Stimulated activated CD4-positive, alpha-beta T cell treated with anti-CD3 and anti-CD28 coated beads, Interleukin-1b, Interleukin-23, amount 100 ng/mL, for 48 hours (primary cell): ENCODE measurements around the gene SLC39A11.
"Not testable (repeated sequence)": the region's sequence is repeated elsewhere in the genome, so short reads cannot be mapped to it uniquely, and the experiment has no call there.

Experiments used
- DNase-seq: peaks from one replicate; pipeline ENCODE4 v3.0.0-alpha.2; 2020

SLC39A11 gene

DNA sequence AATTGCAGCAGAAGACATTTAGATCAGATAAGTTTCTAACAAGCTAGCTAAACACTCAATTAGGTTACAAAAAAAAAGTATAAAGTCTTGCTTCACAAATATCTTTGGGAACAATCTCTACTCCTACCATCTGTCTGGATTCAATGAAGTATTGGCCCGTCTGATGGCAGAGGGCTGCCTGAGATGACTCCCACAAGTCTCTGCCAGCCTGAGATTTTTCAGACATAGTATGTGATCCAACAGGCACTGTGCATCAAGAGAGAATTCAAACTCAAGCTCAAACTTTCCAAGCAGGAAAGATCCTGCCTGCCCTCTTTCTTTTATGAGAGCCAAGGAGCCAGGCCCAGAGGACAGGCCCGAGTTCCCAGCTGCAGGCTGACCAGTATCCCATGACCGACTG, 22.6 kb downstream of the SLC39A11 start:
- DNase-seq, result no peak

DNA sequence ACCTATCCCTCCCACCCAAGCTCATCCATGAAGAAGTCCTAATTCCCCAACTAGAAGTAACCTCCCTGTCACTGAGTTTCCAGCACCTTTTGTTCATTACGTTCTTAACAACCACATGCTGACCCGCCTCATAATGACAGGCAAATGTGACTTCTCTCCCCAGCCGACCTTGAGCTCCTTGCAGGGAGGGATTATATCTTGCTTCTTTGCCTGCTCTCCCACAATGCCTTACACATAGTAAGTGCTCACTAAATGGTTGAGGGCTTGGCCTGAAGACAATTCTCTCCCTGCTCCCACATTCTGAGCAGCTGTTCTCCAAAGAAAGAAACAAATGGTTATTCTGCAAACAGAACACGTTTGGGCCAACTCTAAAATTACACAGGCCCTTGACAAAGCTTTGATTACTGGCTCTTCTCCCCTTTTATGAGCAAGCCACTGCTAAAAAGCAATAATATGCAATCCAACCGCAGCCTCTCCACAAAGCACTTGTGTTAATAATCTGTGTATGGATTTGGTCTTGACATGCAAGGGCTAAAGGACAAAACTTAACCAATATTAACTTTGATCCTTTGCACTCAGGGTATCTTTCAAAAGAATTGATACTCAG, 23.2 kb downstream of the SLC39A11 start:
- no peak for DNase-seq

DNA sequence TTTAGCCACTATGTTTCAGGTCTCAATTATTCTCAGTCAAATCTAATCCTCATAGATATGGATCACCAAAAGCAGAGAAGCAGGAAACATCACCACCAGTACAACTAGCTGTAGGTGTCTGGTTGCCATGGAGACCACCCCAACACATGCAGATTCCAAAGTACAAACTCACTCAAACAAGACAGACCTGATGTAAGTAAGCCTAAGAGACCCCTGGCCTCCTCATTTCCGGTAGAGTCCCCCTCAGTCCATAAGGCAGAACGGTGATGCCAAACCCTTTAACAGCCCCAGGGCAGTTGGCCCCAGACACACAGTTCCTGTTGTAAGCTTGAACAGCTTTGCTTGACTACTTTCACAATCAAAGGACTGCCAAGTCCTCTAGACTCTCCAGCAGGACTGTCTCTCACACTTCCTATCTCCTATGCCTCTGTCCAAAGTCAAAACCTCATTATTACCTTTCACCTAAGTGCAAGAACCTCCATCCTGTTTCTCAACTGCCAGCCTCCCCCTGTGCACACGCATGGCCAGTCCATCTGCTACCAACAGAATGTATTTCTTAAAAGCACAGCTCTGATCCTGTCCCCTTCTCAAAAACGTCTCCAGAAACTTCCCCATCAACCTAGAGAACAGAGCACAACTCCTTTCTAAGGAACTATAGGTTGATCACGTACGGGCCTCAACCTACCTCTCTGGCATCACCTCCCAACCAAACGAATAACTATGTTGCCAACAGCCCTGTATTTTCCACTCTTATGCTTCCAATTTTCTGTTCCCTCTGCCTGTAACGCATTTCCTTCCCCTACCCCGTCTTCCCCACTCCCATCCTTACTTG, 23.9 kb downstream of the SLC39A11 start:
- DNase-seq, result no peak

DNA sequence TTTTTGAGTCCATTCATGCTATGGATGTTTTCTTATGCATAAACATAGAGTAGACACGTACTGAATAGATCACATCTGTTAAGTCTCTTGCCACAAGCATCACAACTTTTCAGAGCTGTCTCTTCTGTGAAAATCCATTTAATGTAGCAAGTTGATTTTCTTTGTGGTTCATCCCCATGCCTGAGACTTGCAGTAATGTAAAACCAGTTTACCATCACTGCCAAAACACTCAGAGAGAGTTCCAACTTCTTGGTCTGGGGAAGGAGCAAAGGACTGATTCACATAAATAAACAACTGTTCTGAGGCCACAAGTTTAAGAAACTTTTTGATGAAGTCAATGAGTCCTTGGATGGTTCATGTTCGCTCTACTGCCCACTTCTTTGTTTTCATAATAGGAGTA, 24.8 kb downstream of the SLC39A11 start:
- not testable (repeated sequence) for DNase-seq

DNA sequence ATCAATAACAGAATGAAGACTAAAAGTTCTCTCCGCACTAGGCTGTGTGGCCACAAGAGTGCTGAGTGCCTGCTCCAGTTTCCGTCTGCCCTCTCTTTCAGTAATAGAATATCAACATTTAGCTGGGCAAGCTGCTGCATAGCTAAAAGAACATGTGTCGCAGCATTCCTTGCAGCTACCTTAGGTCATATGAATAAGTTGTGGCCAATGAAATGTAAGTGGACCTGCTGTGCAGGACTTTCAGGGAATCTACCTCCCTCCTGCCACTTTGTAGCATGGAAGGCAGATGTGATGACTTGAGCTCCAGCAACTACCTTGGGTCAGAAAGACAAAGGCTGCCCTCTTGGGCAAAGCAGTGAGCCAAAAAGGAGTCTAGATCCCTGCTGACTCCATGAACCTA, 25.4 kb downstream of the SLC39A11 start:
- no peak for DNase-seq

DNA sequence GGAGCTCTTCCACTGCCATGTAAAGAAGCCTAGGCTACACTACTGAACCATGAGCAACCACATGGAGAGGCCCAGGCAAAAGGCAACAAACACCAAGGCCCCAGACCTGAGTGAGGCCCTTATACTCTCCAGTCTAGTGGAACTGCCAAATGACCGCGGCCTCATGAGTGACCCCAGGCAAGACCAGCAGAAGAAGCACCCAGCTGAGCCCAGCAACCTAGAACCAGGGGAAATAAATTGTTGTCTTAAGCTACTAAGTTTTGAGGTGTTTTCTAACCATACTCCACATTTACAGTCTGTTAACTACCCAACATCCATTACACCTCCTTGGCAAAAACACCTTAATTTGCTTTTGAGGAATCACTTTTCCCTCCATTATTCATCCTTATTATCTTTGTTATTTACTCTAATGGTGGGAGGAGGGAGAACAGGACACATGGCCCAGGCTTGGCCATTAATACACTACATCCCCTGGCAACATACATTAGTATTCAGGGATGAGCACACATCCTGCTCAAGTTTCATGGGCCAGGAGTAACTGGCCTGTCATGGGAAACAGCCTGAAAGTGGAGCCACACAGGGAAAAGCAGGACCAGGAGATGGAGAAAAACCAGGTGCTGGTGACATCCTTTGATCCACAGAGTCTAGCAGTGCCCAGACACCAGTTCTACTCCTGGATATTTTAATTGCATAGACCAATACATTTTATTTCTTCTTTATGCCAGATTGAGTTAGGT, 26.2 kb downstream of the SLC39A11 start:
- no peak for DNase-seq

DNA sequence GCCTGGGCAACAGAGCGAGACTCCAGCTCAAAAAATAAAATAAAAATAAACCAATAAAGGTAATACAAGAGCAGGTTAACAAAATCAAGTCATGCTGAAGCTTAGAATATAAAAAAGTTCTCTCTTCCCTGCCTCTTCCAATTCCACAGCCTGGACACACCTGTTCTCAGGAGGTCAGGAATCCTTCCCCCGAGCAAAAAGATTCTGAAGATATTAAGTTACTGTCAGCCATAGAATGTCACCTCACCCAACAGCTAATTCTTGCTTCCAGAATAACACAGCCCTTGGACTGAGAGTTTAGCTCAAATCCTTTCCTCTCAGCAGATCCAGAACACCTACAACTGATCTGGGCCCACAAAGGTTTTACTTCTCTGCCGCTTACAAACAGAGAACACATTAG, 27.1 kb downstream of the SLC39A11 start:
- DNase-seq, result no peak

DNA sequence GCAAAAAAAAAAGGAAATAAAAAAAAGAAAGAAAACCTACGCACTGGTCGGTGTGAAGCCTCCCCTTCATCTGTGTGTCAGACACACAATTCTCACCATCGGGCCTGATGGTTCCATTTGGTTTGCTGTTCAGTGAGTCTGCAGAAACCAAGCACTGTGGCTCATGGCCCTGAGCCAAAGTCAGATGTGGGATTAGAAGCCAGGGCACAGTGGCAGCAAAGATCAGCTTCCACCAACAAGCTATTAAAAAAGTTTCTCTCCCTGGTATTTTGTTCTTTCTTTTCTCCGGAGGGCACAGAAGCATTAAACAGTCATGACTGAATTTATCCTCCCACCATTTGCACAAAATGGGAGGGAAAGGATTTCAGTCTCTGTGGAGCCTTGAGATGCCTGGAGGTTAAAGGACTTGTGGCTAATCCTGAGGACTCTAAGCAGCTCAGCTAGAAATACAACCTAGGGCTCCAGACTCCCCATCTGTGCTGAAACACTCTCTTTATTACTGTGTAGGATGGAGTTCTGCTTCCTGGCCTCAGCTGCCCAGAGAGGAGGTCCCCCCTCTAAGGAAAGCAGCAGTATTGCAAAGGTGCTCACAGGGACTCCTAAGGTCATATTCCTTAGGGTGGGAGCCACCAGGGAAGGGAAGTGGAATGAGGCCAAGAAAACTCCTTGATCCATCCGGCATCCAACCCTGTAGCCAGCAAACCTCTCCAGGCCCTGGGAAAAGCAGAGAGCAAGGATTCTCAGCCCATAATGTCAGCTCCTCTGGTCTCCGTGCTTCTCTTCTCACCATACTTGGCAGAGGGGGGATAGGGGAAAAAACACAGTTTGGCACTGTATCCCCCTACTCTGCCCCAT, 28.2 kb downstream of the SLC39A11 start:
- DNase-seq, result no peak

DNA sequence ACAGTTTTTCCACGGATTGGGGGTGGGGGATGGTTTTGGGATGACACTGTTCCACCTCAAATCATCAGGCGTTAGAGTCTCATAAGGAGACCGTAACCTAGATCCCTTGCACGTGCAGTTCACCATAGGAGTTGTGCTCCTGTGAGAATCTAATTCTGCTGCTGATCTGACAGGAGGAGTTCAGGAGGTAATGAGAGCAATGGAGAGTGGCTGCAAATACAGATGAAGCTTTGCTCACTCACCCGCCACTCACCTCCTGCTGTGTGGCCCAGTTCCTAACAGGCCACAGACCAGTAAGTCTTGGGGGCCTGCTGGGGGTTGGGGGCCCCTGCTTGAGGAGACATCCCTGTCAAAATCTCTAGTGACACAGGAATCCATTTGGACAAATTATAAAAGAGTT, 29.8 kb downstream of the SLC39A11 start:
- no peak for DNase-seq

DNA sequence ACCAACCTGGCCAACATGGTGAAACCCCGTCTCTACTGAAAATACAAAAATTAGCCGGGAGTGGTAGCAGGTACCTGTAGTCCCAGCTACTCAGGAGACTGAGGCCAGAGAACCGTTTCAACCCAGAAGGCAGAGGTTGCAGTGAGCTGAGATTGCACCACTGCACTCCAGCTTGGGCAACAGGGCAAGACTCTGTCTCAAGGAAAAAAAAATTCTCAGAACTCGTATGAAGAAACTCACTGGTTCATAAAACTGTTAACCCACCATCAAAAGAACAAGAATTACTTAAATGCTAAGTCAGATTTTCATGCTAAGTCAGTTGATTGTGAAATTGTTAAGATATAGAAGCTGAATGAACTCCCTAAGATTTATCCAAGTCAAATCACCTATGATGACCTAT, 31.3 kb downstream of the SLC39A11 start:
- no peak for DNase-seq

DNA sequence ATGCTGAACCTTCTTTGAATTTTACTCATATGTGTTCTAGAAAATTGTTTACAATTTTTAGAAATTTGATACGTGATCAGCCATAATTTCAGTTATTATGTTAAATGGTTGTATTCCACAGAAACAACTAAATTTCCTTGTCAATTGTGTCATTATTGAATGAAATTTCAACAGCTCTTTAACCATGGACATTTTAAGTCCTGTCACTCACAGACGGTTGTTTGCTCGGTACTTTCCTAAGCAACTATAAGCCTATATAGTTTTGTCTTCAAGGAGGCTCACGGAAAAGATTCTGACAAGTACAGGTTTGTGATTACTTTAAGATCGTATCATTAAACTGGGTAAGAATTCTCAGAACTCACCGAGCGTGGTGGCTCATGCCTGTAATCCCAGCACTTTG, 31.8 kb downstream of the SLC39A11 start:
- DNase-seq, result no peak

DNA sequence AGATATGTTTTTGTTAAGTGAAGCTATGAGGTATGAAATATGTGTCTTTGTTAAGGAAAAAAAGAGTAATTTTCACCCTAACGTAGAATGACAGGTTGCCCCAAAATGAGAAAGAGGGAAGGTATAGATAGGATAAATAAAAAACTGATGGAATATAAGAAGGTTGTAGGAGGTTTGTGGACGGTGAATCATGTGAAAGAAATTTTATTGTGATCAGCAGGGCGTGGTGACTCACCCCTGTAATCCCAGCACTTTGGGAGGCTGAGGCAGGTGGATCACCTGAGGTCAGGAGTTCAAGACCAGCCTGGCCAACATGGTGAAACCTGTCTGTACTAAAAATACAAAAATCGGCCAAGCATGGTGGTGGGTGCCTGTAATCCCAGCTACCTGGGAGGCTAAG, 32.8 kb downstream of the SLC39A11 start:
- not testable (repeated sequence) for DNase-seq

DNA sequence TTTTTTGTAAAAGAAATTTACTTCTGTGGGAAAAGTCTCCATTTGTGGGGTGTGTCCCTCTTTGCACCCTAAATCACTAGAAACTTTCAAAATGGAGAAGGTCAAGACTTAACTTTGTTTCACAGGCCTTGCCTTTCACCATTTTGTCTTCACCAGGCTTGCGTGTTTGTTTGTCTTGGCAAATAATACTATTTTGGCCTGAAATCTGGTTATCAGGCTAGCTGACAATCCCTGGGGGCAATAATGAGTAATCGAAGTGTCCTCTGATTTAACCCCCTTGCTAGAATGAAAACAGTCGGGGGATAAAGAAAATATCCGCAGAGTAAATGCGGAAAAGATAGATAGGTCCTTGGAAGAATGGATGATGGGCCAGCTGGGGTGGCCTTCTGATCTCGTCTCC, 34.5 kb downstream of the SLC39A11 start:
- no peak for DNase-seq

DNA sequence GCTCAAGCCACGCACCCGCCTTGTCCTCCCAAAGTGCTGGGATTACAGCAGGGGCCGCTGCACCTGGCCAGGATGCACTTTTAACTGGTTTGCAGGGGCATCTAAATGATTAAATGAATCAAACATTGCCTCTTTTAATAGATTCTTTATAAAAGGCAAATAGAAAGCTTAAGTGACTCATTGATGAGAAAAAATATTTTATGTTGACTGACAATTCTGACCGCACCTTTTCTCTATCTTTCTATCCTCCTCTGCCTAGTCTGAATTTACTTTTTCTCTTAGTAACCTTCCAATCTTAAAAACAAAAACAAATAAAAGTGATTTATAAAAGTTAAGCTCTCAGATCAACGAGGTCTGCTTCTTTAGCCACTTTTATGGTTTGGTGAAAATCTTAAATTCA, 35.3 kb downstream of the SLC39A11 start:
- DNase-seq, result no peak

DNA sequence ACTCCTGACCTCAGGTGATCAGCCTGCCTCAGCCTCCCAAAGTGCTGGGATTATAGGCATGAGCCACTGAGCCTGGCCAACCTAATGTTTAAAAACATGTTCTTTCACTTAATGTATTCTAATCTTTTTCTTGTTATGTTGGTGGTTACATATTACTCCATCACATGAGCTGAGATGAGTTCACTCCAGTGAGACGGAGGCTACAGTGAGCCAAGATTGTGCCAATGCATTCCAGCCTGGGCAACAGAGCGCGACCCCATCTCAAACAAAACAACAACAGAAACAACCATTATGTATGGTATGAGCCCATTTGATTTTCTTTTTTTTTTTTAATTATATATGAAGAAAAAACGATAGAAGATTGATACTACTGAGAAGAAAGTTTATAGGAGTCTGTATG, 39.6 kb downstream of the SLC39A11 start:
- no peak for DNase-seq

DNA sequence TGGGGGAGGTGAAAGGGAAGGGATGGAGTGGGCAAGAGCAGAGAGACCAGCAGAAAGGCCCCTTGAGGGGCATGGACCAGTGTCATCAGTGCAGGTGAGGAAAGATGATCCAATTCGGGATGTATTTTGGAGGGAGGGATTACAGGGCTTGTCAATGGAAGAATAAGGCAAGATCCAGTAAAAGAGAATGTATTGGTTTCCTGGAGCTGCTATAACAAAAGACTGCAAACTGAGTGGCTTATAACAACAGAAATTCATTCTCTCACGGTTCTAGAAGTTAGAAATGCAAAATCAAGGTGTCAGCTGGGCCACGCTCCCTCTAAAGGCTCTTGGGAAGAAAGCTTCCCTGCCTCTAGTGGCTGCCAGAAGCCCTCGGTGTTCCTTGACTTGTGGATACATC, 41.7 kb downstream of the SLC39A11 start:
- no peak for DNase-seq

DNA sequence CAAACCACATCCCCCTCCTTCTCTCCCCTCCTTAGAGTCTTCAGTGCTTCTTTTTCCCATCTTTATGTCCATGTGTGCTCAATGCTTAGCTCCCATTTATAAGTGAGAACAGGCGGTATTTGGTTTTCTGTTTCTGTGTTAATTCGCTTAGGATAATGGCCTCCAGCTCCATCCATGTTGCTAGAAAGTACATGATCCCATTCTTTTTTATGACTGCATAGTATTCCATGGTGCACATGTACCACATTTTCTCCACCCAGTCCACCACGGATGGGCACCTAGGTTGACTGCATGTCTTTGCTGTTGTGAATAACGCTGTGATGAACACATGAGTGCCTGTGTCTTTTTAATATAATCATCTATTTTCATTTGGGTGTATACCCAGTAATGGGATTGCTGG, 44.3 kb downstream of the SLC39A11 start:
- DNase-seq, result no peak

DNA sequence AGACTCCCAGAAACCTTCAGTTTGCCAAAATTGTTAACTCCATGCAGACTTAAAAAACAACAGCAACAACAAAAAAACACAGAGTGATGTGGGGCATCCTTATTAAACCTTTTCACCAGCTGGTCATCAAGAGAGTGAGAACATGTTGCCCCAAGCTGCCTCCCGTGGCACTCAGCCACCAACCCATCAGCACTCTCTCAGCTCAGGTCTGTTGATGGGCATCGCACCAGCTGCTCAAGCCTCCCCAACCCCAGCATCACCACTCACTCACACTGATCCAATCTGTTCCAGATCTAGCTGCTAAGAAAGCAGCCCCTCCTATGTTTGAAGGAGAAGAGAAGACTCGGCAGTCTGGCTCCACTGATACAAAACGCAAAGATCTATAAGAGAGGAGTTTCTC, 46.8 kb downstream of the SLC39A11 start:
- DNase-seq, result no peak

DNA sequence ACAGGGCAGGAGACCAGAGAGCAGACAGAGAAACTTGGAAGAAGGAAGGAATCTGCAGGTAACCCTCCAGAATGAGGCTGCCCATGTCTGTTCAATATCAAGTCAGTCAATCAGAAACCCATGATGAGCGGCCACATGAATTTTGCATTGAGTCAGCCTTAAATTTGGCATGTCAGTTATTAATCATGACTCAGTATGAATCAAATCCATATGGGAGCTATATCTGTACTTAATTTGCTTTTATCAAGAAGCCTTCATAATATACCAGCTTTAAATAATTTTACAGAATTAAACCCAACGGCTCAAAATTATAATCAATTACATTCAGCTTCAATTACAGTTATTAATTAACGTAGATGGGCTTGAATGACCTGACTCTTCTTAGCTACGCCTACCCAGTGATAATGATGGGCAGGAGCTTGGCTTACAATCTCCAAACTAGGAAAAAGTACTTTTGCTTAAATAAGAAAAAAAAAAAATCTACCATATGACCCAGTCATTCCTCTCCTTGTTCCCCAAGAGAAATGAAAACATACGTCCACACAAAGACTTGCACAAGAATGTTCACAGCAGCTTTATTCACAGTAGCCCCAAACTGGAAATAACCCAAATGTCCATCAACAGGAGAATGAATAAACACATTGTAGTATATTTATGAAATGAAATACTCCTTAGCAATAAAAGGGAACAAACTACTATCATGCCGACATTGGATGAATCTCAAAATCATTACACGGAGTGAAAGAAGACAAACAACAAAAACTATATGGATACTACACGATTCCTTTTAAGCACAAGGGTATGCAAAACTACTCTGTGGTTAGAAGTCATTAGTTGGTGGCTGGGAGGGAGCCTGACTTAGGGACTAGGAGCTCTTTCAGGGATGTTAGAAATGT, 48.6 kb downstream of the SLC39A11 start:
- no peak for DNase-seq

DNA sequence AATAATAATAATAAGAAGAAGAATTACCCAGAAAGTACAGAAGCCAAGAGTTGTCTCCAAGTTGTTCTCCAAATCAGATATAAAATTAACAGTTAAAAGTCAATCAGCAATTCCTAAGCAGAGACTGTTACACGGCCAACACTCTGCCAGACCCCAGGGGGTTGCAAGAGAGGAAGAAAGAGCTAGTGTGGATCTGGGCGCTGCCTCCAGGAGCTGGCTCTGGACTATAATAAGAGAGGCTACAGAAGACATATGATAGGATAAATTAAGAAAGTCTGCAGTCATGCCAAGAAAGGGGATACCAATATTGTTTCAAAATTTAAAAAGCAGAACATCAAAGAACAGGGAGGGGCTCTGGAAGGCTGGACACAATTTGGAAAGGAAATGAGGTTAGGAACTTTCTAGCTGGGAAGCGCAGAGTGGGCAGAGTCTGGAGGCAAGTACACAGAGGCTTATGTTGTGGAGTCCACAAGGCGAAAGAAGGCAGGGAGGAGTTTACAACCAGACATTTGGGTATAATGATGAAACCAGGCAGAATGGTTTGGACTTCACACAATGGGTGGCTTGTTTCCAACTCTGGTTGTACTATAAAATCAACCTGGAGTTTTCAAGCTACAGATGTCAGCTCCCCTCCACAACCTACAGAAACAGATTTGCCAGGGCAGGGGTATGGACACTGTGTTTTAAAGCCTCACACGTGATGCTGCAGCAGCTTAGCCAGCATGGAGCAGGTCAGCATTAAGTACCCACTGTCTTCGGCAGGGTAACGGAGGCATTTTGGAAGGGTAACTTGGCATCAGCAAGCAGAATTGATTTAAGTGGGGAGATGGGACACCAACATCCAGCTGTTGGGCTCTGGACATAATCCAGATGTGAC, 49.4 kb downstream of the SLC39A11 start:
- no peak for DNase-seq

DNA sequence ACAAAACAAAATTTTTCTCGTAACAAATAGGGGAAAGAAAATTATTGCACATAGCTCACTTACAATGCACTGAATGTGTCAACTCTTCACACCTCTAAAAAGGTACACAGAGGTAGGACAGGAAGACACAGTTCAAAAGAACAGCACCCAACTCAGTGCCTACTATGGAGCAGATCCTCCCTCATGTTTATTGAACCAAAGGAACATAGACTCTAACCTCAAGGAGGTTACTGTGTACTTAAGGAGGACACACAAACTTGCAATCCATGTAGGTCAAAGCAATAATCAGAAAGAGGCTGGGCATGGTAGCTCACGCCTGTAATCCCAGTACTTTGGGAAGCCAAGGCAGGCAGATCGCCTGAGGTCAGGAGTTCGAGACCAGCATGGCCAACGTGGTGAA, 50.3 kb downstream of the SLC39A11 start:
- DNase-seq, result no peak
